H9 (cell line): Measurements from ENCODE around the gene AFAP1L2. TPM values are rescaled to one million over a fixed set of nuclear protein-coding genes. Genes with fewer than 3 reads are reported as not detected.

Experiments used
- DNase-seq: peaks from one replicate; pipeline ENCODE4 v3.0.0-alpha.2; 2017
- H2AFZ ChIP-seq: one replicate; pipeline ENCODE4 v1.6.1; 2013; ENCODE audit warnings: mild to moderate bottlenecking, low read length, control low read depth, moderate library complexity
- H2AK5ac ChIP-seq: 2 replicates; pipeline ENCODE4 v1.6.1; 2013; ENCODE audit warnings: low read length, control low read depth, mixed read lengths; ENCODE audit not compliant: insufficient read length
- H2BK120ac ChIP-seq: one replicate; pipeline ENCODE4 v1.6.1; 2013; ENCODE audit warnings: low read depth, mild to moderate bottlenecking, low read length, control low read depth, inconsistent platforms; ENCODE audit not compliant: poor library complexity, severe bottlenecking
- H2BK12ac ChIP-seq: 2 replicates; pipeline ENCODE4 v1.6.1; 2013; ENCODE audit warnings: low read length, control low read depth, mixed read lengths, low read depth; ENCODE audit not compliant: insufficient read length
- H2BK15ac ChIP-seq: 2 replicates; pipeline ENCODE4 v1.6.1; 2013; ENCODE audit warnings: low read depth, low read length, control low read depth
- H2BK20ac ChIP-seq: one replicate; pipeline ENCODE4 v1.6.1; 2013; ENCODE audit warnings: low read depth, mild to moderate bottlenecking, low read length, control low read depth, inconsistent platforms; ENCODE audit not compliant: poor library complexity, severe bottlenecking
- H2BK5ac ChIP-seq: 2 replicates; pipeline ENCODE4 v1.6.1; 2013; ENCODE audit warnings: low read length, control low read depth, mixed read lengths; ENCODE audit not compliant: insufficient read length
- H3K14ac ChIP-seq: 2 replicates; pipeline ENCODE4 v1.6.1; 2013; ENCODE audit warnings: low read length, control low read depth; ENCODE audit not compliant: insufficient read depth
- H3K18ac ChIP-seq: 2 replicates; pipeline ENCODE4 v1.6.1; 2013; ENCODE audit warnings: low read depth, mild to moderate bottlenecking, mixed read lengths, low read length, control low read depth; ENCODE audit not compliant: insufficient read length
- H3K23ac ChIP-seq: 2 replicates; pipeline ENCODE4 v1.6.1; 2013; ENCODE audit warnings: low read length, control low read depth, mixed read lengths, low read depth; ENCODE audit not compliant: insufficient read length
- H3K23me2 ChIP-seq: 2 replicates; pipeline ENCODE4 v1.6.1; 2013; ENCODE audit warnings: low read depth, mild to moderate bottlenecking, mixed read lengths, low read length, control low read depth; ENCODE audit not compliant: insufficient read length, poor library complexity, severe bottlenecking
- H3K27ac ChIP-seq: 2 replicates; pipeline ENCODE4 v1.5.1; 2013; ENCODE audit warnings: low read length, control low read depth, mixed read lengths, low read depth; ENCODE audit not compliant: insufficient read length
- H3K27me3 ChIP-seq: 2 replicates; pipeline ENCODE4 v1.6.1; 2013; ENCODE audit warnings: low read length, control low read depth, inconsistent platforms; ENCODE audit not compliant: insufficient read depth
- H3K4ac ChIP-seq: 2 replicates; pipeline ENCODE4 v1.6.1; 2013; ENCODE audit warnings: low read depth, mild to moderate bottlenecking, control low read depth, inconsistent platforms, low read length, moderate library complexity
- H3K4me1 ChIP-seq: 2 replicates; pipeline ENCODE4 v1.6.1; 2013; ENCODE audit warnings: low read length, control low read depth, inconsistent platforms; ENCODE audit not compliant: insufficient read depth
- H3K4me2 ChIP-seq: 2 replicates; pipeline ENCODE4 v1.6.1; 2013; ENCODE audit warnings: low read length, control low read depth, mixed read lengths; ENCODE audit not compliant: insufficient read length, insufficient read depth
- H3K56ac ChIP-seq: 2 replicates; pipeline ENCODE4 v1.6.1; 2013; ENCODE audit warnings: low read depth, mild to moderate bottlenecking, mixed read lengths, low read length, control low read depth; ENCODE audit not compliant: insufficient read length
- H3K79me1 ChIP-seq: 2 replicates; pipeline ENCODE4 v1.6.1; 2013; ENCODE audit warnings: low read depth, mild to moderate bottlenecking, moderate library complexity, low read length, control low read depth, inconsistent platforms; ENCODE audit not compliant: insufficient read depth, poor library complexity, severe bottlenecking
- H3K79me2 ChIP-seq: 2 replicates; pipeline ENCODE4 v1.6.1; 2013; ENCODE audit warnings: low read length, control low read depth, inconsistent platforms; ENCODE audit not compliant: insufficient read depth
- H3K9ac ChIP-seq: 2 replicates; pipeline ENCODE4 v1.6.1; 2013; ENCODE audit warnings: low read length, control low read depth, mixed read lengths; ENCODE audit not compliant: insufficient read length; ENCODE audit errors: extremely low read depth
- H3K9me3 ChIP-seq: one replicate; pipeline ENCODE4 v1.6.1; 2013; ENCODE audit warnings: low read depth, low read length, inconsistent platforms; ENCODE audit not compliant: control insufficient read depth
- H3T11ph ChIP-seq: one replicate; pipeline ENCODE4 v1.6.1; 2013; ENCODE audit warnings: mild to moderate bottlenecking, low read length, control low read depth, inconsistent platforms
- H4K20me1 ChIP-seq: one replicate; pipeline ENCODE4 v1.6.1; 2013; ENCODE audit not compliant: control insufficient read depth, insufficient read length, insufficient read depth
- H4K5ac ChIP-seq: 2 replicates; pipeline ENCODE4 v1.6.1; 2013; ENCODE audit warnings: low read depth, mild to moderate bottlenecking, mixed read lengths, low read length, control low read depth; ENCODE audit not compliant: insufficient read length
- H4K8ac ChIP-seq: replicated peaks from 2 replicates; pipeline ENCODE4 v1.6.1; 2013; ENCODE audit warnings: low read length, control low read depth, mixed read lengths, low read depth; ENCODE audit not compliant: insufficient read length
- H4K91ac ChIP-seq: 2 replicates; pipeline ENCODE4 v1.6.1; 2013; ENCODE audit warnings: low read depth, mild to moderate bottlenecking, moderate library complexity, mixed read lengths, low read length, control low read depth; ENCODE audit not compliant: insufficient read length
- H3K27ac Mint-ChIP-seq, 3 experiments: 2 replicates in 2 of 3; 3 replicates in 1 of 3; pipeline ENCODE4 v1.8.0; 2020 to 2021; ENCODE audit warnings: mixed read lengths in 3 of 3, mild to moderate bottlenecking in 1 of 3, moderate library complexity in 1 of 3
- H3K27me3 Mint-ChIP-seq: 2 replicates; pipeline ENCODE4 v1.8.0; 2021; ENCODE audit warnings: low read depth, mild to moderate bottlenecking, moderate library complexity, mixed read lengths
- H3K36me3 Mint-ChIP-seq, 3 experiments: 2 replicates in 2 of 3; 3 replicates in 1 of 3; pipeline ENCODE4 v1.8.0; 2020 to 2021; ENCODE audit warnings: low read depth in 3 of 3, mixed read lengths in 3 of 3; ENCODE audit not compliant: insufficient read depth in 1 of 3
- H3K4me1 Mint-ChIP-seq, 2 experiments: 2 replicates each; pipeline ENCODE4 v1.8.0; 2020; ENCODE audit warnings: mixed read lengths in 2 of 2
- H3K4me3 Mint-ChIP-seq, 2 experiments: 2 replicates in 1 of 2; 3 replicates in 1 of 2; pipeline ENCODE4 v1.8.0; 2020 to 2021; ENCODE audit warnings: mild to moderate bottlenecking in 2 of 2, mixed read lengths in 2 of 2, moderate library complexity in 1 of 2
- H3K9me3 Mint-ChIP-seq, 2 experiments: 2 replicates in 1 of 2; 3 replicates in 1 of 2; pipeline ENCODE4 v1.8.0; 2020; ENCODE audit warnings: mild to moderate bottlenecking in 2 of 2, mixed read lengths in 2 of 2, moderate library complexity in 1 of 2
- CTCF ChIP-seq: fragments of 200-600 bp; sonication (generic); conservative IDR thresholded peaks from 3 replicates; pipeline ENCODE4 v1.8.0; 2021; ENCODE audit warnings: antibody characterized with exemption, mild to moderate bottlenecking
- WGBS: extraction: QIAGEN DNeasy Blood & Tissue Kit; methylation state at CpG from one replicate; pipeline ENCODE4 v1.1.7; 2013; ENCODE audit warnings: missing lambda C conversion rate, low lambda C conversion rate, mixed read lengths; ENCODE audit not compliant: insufficient read length; ENCODE audit errors: extremely low coverage; 5-methylcytosine and 5-hydroxymethylcytosine counted together
- total RNA-seq: library from RNA; stranded (reverse); gene quantifications from 2 replicates; pipeline ENCODE4 v1.2.1, GENCODE V29; 2021

Gene AFAP1L2
- total RNA-seq, 1 experiment from 2014 or later, result 0.77 TPM

DNA sequence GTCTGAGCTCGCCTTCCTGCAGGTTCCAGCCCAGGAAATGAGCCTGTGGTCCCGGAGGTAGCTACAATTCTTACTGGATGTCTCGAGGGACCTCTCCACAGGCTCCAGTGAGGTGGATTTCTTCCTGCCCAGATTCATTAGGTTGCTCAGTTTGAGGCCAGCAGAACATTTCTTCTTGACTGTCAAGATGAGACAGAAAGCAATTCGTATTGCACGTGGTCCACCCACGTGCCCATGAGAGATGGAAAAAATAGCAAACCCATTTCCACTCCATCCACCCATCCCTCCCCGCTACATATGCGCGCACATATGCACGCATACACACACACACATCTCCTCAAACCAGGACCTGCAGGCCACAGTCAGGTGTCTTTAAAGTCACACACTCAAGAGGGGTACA is 96.6 kb downstream of the AFAP1L2 start:
- Mint-ChIP-seq H3K4me1 (peaks cover 8% of the 10 kb centered on the region in 2 experiments), H3K9me3 (no peaks in the 10 kb centered on the region), H3K27ac (no peak overlapping the region), H3K4me3 (no peak overlapping the region), H3K27me3 (peaks cover 13% of the 10 kb centered on the region), H3K36me3 (no peaks in the 10 kb centered on the region)
- no peak overlapping the region for H2AFZ ChIP-seq
- H2BK20ac ChIP-seq, result no peak overlapping the region
- H2BK12ac ChIP-seq, result no peak overlapping the region
- no peak for TF ChIP-seq CTCF
- H3K27me3 ChIP-seq, result no peaks in the 10 kb centered on the region
- no peak overlapping the region for H4K91ac ChIP-seq
- H2BK5ac ChIP-seq, result no peak overlapping the region
- peaks cover 6% of the 10 kb centered on the region for H3K23me2 ChIP-seq
- H2BK15ac ChIP-seq, result no peak overlapping the region
- H3K4me2 ChIP-seq, result no peak overlapping the region
- H3K4ac ChIP-seq, result no peak overlapping the region
- H3T11ph ChIP-seq, result no peak overlapping the region
- H3K14ac ChIP-seq, result no peak overlapping the region
- H3K9me3 ChIP-seq, result no peaks in the 10 kb centered on the region
- H3K23ac ChIP-seq, result no peak overlapping the region
- H3K79me1 ChIP-seq, result no peaks in the 10 kb centered on the region
- H4K8ac ChIP-seq, result no peak overlapping the region
- H3K9ac ChIP-seq, result no peak overlapping the region
- H3K56ac ChIP-seq, result no peak overlapping the region
- H3K4me1 ChIP-seq, result no peaks in the 10 kb centered on the region; the same call in 1 of the 2 replicates
- H2BK120ac ChIP-seq, result no peak overlapping the region
- H4K5ac ChIP-seq, result no peak overlapping the region
- WGBS, result no CpG with 5 or more reads among the region's 10 CpGs
- H4K20me1 ChIP-seq, result no peaks in the 10 kb centered on the region
- no peak overlapping the region for H3K18ac ChIP-seq
- no peak overlapping the region for H3K27ac ChIP-seq
- H3K79me2 ChIP-seq, result no peaks in the 10 kb centered on the region
- DNase-seq, result no peak
- H2AK5ac ChIP-seq, result no peak overlapping the region
